Measurements from ENCODE around the gene TMBIM1.
A peak's percentile ranks its signal among the peaks of the same experiment; 100 is the strongest.
"Not testable (repeated sequence)": the region's sequence is repeated elsewhere in the genome, so short reads cannot be mapped to it uniquely, and the experiment has no call there.

The TMBIM1 gene

GRCh38 chr2:218291318-218292047 lies 820 bp downstream of the TMBIM1 start:
- DNase-seq (ENCODE audit: low read depth), result no peak

DNA sequence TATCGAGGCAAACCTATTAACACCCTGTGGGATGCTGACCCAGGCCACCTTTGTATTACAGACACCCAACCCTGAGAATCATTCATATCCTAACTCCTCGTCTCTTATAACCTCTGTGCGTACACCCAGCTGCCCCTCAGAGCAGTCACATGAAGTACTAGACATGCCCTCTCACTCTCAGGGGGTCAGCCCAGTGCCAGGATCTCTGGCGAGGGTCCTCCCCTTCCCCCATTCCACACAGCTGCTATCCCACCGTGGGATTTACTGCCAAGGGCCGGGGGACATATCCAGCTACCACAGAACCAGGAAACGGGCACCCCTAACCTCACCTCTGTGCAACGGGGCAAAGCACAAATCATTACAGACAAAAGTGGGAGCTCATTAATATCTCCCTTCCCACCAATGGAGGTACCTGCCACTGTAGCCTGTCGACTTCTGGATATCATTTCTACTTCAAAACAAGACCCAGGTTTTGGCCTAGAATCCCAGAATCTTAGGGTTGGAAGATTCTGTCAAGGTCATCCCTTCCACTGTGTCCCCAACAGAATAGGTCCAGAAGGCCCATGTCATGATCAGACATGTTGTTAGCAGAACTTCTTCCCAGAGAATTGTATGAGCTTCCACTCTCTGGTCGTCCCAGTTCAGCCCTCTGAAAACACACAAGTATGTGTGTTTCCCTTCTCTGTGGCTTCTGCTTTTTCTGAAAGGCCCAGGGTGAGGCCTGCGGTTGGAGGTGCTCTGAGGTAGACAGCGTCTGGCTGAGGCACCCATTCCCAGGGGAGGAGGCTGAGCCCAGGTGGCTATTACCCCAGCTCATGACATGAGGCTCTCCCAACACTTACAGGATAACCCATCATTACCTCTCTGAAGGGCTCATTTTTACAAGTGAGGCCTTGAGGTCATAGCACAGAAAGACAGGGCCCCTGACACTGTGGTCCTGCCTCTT lies 1.7 kb downstream of the TMBIM1 start:
- no peak for DNase-seq (ENCODE audit: low read depth)

GRCh38 chr2:218289639-218290315 lies 2.5 kb downstream of the TMBIM1 start:
- DNase-seq (ENCODE audit: low read depth), result no peak

- DNase-seq (ENCODE audit: low read depth), result peak; percentile 73
Observed at GRCh38 chr2:218286570-218287459, 5.5 kb downstream of the TMBIM1 start.

DNA sequence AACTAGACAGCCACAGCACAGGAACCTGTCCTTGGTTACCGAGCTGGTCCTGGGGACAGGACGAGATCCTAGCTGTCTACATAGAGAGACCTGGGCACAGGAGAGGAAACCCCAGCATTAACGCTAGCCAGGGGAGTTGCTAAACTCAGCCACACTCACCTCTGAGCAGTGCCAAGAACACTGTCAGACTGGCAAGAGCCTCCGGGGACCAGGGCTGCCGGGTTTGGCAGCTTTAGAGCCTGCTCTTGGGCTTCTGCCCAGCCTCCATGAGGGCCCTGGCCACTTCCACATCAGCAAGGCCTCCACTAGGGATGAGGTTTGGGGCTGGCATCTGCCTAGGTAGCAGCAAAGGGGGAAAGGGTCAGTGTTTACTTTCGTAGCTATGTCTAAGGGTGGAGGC lies 6.7 kb downstream of the TMBIM1 start:
- DNase-seq (ENCODE audit: low read depth), result no peak

- DNase-seq (ENCODE audit: low read depth), result peak; percentile 53
Observed at GRCh38 chr2:218284106-218284811, 8.0 kb downstream of the TMBIM1 start.

GRCh38 chr2:218282173-218282991 lies 9.9 kb downstream of the TMBIM1 start:
- no peak for DNase-seq (ENCODE audit: low read depth)

- no peak for DNase-seq (ENCODE audit: low read depth)
Observed at GRCh38 chr2:218281449-218281848, 10.9 kb downstream of the TMBIM1 start.

DNA sequence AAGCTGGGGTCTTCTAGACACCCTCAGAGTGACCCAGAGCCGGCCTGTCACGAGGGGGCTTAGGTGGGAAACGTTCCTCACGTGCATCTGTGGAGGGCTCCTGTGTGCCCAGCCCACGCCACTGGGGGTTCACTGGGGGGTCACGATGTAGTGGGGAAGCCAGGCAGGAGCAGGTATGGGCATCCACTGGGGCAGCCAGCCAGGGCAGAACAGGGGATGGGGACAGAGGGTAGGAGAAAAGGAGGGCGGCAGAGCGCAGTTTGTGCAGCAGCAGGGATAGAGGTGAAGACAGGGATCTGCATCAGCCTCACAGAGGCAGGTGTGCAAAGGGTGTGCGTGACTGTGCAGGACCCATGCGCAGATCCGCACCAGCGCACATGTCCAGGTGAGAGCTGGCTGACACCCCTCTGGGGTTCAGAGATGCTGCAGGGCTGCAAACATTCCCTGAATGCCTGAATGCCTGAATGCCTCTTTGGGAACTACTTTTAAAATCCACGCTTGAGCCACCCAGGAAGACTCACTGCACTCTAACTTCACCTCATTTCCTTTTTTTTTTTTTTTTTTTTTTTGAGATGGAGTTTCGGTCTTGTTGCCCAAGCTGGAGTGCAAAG lies 11.9 kb downstream of the TMBIM1 start:
- no peak for DNase-seq (ENCODE audit: low read depth)

- no peak for DNase-seq (ENCODE audit: low read depth)
Observed at GRCh38 chr2:218278531-218279360, 13.6 kb downstream of the TMBIM1 start.

DNA sequence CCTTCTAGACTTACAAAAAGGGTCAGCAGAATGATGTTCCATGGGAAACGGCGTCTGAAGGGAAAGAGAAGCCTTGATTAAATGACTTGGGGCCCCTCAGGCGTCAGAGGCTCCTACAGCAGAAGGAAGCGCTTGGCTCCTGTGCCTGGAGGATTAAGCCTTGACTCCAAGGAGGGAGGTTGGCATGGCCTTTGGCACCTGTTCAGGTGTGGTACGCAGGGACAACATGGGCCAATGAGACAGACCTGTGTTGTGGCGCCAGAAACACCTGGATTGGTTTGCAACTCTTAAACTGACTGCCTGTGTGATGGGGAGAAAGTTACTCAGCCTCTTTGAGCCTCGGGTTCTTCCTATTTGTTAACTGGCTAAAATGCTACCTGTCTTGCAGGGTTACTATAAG lies 14.4 kb downstream of the TMBIM1 start:
- no peak for DNase-seq (ENCODE audit: low read depth)

DNA sequence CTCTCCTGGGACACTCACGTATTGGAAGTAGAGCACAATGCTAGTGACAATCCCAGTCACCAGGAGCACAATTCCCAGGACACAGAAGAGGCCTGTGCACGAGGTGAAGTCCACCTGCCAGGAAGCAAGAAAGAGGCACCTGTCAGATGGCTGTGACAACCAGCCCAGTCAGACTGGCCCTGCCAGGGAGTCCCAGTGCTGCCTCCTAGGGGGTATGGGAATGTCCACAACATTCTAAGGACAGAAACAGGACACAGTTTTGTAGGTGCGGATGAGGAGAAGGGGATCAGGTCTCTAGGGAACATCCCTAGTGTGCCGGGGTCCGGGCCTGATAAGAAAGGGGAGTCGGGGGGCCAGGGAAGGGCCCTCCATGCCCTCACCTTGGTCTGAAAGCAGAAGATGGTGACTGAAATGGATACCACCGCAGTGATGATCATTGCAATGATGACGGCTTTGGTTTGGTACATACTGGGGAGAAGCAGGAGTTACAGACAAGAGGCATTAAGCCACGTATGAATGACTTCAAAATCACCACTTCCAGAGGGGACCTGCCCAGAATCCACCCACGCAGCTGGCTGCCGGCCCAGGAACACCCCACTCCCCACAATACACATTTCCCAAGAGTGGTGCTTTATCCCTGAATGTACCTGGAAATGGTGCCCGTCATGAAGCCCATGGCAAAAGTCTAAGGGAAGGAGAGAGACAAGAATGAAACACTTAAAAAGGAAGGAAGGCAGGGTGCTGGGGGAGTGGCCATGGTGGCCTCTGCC lies 15.1 kb downstream of the TMBIM1 start:
- no peak for DNase-seq (ENCODE audit: low read depth)

GRCh38 chr2:218275371-218276072 lies 16.8 kb downstream of the TMBIM1 start:
- DNase-seq (ENCODE audit: low read depth), result no peak

DNA sequence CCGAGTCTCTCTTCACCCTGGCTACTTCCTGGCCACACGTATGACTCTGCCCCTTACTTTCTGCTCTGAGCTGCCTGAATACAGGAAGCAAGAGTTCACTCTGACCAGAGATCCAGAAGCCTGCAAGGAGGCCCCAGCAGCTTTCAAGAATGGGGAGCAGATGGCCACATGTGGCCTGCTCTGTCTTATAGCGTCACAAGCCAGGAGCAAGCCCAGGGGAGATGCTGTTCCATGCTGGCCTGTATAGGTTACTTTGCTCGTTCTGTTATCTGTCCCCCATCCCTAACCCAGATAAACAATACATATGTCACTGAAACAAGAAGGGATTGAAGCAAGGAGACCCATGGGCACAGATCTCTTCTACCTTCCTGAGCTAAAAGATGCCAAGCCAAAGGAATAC lies 17.7 kb downstream of the TMBIM1 start:
- no peak for DNase-seq (ENCODE audit: low read depth)

- DNase-seq (ENCODE audit: low read depth), result no peak
Observed at GRCh38 chr2:218273908-218274249, 18.4 kb downstream of the TMBIM1 start.

- DNase-seq (ENCODE audit: low read depth), result not testable (repeated sequence)
Observed at GRCh38 chr2:218273214-218273907, 18.9 kb downstream of the TMBIM1 start.
